C4-2B (cell line): ENCODE data around the gene BCL11B.

Experiments used
- H3K27ac ChIP-seq: fragments of 450-650 bp; 2 replicates; pipeline ENCODE4 v1.5.1; 2017
- CTCF ChIP-seq: fragments of 450-650 bp; conservative IDR thresholded peaks from 2 replicates; pipeline ENCODE4 v1.5.1; 2017; ENCODE audit warnings: mild to moderate bottlenecking
- ZFX ChIP-seq: fragments of 450-650 bp; IDR thresholded peaks from 2 replicates; pipeline ENCODE4 v1.6.1; 2017

Gene BCL11B

GRCh38 chr14:99217066-99217955 lies 54.7 kb downstream of the BCL11B start:
- no peak overlapping the region for H3K27ac ChIP-seq
- TF ChIP-seq CTCF (no peak), ZFX (no peak)

GRCh38 chr14:99216191-99216590 lies 55.8 kb downstream of the BCL11B start:
- no peak overlapping the region for H3K27ac ChIP-seq
- TF ChIP-seq CTCF (no peak), ZFX (no peak)

GRCh38 chr14:99215277-99215676 lies 56.7 kb downstream of the BCL11B start:
- H3K27ac ChIP-seq, result no peak overlapping the region
- TF ChIP-seq ZFX (no peak), CTCF (no peak)

- TF ChIP-seq CTCF (no peak), ZFX (no peak)
- H3K27ac ChIP-seq, result no peak overlapping the region
Measured at GRCh38 chr14:99214701-99215100, 57.3 kb downstream of the BCL11B start.

- H3K27ac ChIP-seq, result no peak overlapping the region
- TF ChIP-seq ZFX, result no peak
- TF ChIP-seq CTCF, result no peak
Measured at GRCh38 chr14:99213527-99213971, 58.4 kb downstream of the BCL11B start.

- H3K27ac ChIP-seq, result no peak overlapping the region
- TF ChIP-seq CTCF (no peak), ZFX (no peak)
Measured at GRCh38 chr14:99213101-99213500, 58.9 kb downstream of the BCL11B start.

GRCh38 chr14:99212646-99213045 lies 59.4 kb downstream of the BCL11B start:
- TF ChIP-seq CTCF, result no peak
- H3K27ac ChIP-seq, result no peak overlapping the region
